ENCODE results near the gene KSR1. TPM values are rescaled to one million over a fixed set of nuclear protein-coding genes. Genes with fewer than 3 reads are reported as not detected.

Gene KSR1
- total and polyA plus RNA-seq, 2 of the 4 experiments (the other 2 are of a cell fraction): 12.5 to 21.9 TPM

- peak; percentile 48 for ATAC-seq (ENCODE audit: low read depth)
- TF ChIP-seq BHLHE40 (IDR thresholded peaks at IDR 0.05; ENCODE audit: low read depth, low read length) (peak; percentile 57; the same call in 1 of the 2 replicates), POLR2A (IDR thresholded peaks at IDR 0.05; ENCODE audit: low read depth, low read length) (peak; percentile 78), CHD1 (IDR thresholded peaks at IDR 0.05; ENCODE audit: low read depth, low read length) (no peak), MAFK (IDR thresholded peaks at IDR 0.05; ENCODE audit: low read depth, low read length) (no peak), FOS (IDR thresholded peaks at IDR 0.05; ENCODE audit: low read depth, low read length) (no peak), RAD21 (IDR thresholded peaks at IDR 0.05; ENCODE audit: low read length) (0 out of 2 replicates have a peak, but pooled peaks have one; percentile 2), SMC3 (IDR thresholded peaks at IDR 0.05; ENCODE audit: low read depth, low read length) (no peak), NFE2L2 (IDR thresholded peaks at IDR 0.05; ENCODE audit: low read depth, low read length) (no peak), CEBPB (IDR thresholded peaks at IDR 0.05; ENCODE audit: low read depth, low read length) (peak; percentile 99), MXI1 (IDR thresholded peaks at IDR 0.05; ENCODE audit: borderline replicate concordance, low read depth, low read length) (no peak)
- TF ChIP-seq, protein P1, sequence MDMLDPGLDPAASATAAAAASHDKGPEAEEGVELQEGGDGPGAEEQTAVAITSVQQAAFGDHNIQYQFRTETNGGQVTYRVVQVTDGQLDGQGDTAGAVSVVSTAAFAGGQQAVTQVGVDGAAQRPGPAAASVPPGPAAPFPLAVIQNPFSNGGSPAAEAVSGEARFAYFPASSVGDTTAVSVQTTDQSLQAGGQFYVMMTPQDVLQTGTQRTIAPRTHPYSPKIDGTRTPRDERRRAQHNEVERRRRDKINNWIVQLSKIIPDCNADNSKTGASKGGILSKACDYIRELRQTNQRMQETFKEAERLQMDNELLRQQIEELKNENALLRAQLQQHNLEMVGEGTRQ (IDR thresholded peaks at IDR 0.05; ENCODE audit: low read depth, low read length): no peak; the same call in 1 of the 2 replicates
- TF ChIP-seq, protein P2, sequence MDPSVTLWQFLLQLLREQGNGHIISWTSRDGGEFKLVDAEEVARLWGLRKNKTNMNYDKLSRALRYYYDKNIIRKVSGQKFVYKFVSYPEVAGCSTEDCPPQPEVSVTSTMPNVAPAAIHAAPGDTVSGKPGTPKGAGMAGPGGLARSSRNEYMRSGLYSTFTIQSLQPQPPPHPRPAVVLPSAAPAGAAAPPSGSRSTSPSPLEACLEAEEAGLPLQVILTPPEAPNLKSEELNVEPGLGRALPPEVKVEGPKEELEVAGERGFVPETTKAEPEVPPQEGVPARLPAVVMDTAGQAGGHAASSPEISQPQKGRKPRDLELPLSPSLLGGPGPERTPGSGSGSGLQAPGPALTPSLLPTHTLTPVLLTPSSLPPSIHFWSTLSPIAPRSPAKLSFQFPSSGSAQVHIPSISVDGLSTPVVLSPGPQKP (IDR thresholded peaks at IDR 0.05; ENCODE audit: borderline replicate concordance, low read depth, low read length): no peak
- TF ChIP-seq, protein P3, sequence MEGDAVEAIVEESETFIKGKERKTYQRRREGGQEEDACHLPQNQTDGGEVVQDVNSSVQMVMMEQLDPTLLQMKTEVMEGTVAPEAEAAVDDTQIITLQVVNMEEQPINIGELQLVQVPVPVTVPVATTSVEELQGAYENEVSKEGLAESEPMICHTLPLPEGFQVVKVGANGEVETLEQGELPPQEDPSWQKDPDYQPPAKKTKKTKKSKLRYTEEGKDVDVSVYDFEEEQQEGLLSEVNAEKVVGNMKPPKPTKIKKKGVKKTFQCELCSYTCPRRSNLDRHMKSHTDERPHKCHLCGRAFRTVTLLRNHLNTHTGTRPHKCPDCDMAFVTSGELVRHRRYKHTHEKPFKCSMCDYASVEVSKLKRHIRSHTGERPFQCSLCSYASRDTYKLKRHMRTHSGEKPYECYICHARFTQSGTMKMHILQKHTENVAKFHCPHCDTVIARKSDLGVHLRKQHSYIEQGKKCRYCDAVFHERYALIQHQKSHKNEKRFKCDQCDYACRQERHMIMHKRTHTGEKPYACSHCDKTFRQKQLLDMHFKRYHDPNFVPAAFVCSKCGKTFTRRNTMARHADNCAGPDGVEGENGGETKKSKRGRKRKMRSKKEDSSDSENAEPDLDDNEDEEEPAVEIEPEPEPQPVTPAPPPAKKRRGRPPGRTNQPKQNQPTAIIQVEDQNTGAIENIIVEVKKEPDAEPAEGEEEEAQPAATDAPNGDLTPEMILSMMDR (conservative IDR thresholded peaks at IDR 0.05; ENCODE audit: low read depth, low read length): no peak
Measured at GRCh38 chr17:27532269-27533263, 76.3 kb downstream of the KSR1 start.

More at GRCh38 chr17:27532269-27533263, 76.3 kb downstream of the KSR1 start:
- WGBS, 2 experiments (ENCODE audit: extremely low coverage in 2 of 2, insufficient read length in 1 of 2): 53% methylated on average over 16 of the region's 23 CpGs; no CpG with 5 or more reads in 1 of the 2 experiments
- Histone ChIP-seq H2AK9ac (replicated peaks; ENCODE audit: low read depth, low read length, poor library complexity) (peak overlapping the region; percentile 62), H3K18ac (ENCODE audit: low read depth, low read length) (peak overlapping the region; percentile 89), H2BK5ac (ENCODE audit: low read depth, low read length, poor library complexity, severe bottlenecking) (peak overlapping the region; percentile 86), H3K4me2 (ENCODE audit: low read depth, low read length) (peak overlapping the region; percentile 20), H4K8ac (ENCODE audit: low read depth in 2 of 2, low read length in 2 of 2) (peak overlapping the region; percentile 81 to 93), H3K27me3 (ENCODE audit: control insufficient read depth, insufficient read depth, low read length) (no peaks in the 10 kb centered on the region), H3K9me1 (ENCODE audit: insufficient read depth, low read length) (peaks cover 54% of the 10 kb centered on the region), H3K79me1 (ENCODE audit: low read depth in 1 of 2, low read length in 2 of 2) (peaks cover 42 to 86% of the 10 kb centered on the region in 2 experiments), H3K56ac (ENCODE audit: extremely low read depth, insufficient read depth, low read length) (peak overlapping the region; percentile 58), H3K4me1 (ENCODE audit: control insufficient read depth, insufficient read depth, low read length) (peaks cover 59% of the 10 kb centered on the region), H3K4me3 (ENCODE audit: insufficient read depth, low read depth, low read length) (no peak overlapping the region), H3K9me3 (ENCODE audit: control insufficient read depth, insufficient read depth, low read length) (no peaks in the 10 kb centered on the region), H2BK15ac (ENCODE audit: low read depth, low read length) (peak overlapping the region; percentile 91; the same call in 2 of the 3 replicates), H3K9ac (ENCODE audit: low read depth, low read length) (peak overlapping the region; percentile 40), H3K27ac (ENCODE audit: insufficient read depth, low read length) (peak overlapping the region; percentile 85), H3K14ac (replicated peaks; ENCODE audit: low read depth, low read length) (peak overlapping the region; percentile 83), H2AFZ (replicated peaks; ENCODE audit: low read length, poor library complexity) (peak overlapping the region; percentile 16), H3K23ac (ENCODE audit: low read depth, low read length) (peak overlapping the region; percentile 96), H3K36me3 (ENCODE audit: control insufficient read depth, insufficient read depth, low read length) (no peaks in the 10 kb centered on the region), H2AK5ac (ENCODE audit: low read depth, low read length) (peak overlapping the region; percentile 91), H3K4ac (ENCODE audit: low read depth, low read length) (peak overlapping the region; percentile 98), H4K91ac (ENCODE audit: insufficient read depth, low read depth, low read length) (peak overlapping the region; percentile 98), H4K5ac (ENCODE audit: low read depth, low read length) (peak overlapping the region; percentile 62), H4K20me1 (ENCODE audit: insufficient read depth, low read length) (peaks cover 16% of the 10 kb centered on the region; the same call in 1 of the 2 replicates), H2BK120ac (ENCODE audit: low read depth, low read length) (peak overlapping the region; percentile 94), H2BK20ac (ENCODE audit: low read depth, low read length) (peak overlapping the region; percentile 91)
- ChIA-PET CTCF (interaction anchor here (0.7 to 1.4 kb wide), 5 partner anchors 9 to 178 kb away, joined by 3 read pairs; no protein-coding TSS in a partner anchor), POLR2A (ENCODE audit: unreplicated experiment) (no interaction called here)
- intact Hi-C loops (cut with micrococcal nuclease): no loop called here
- in situ Hi-C loops (cut with MboI; ENCODE audit: low sequenced_read_pairs): loop anchor here (25.0 kb wide), 1 partner anchor 805 kb away; the partner anchor contains the start of genes IFT20 and TNFAIP1
- dilution Hi-C loops (cut with HindIII; ENCODE audit: low sequenced_read_pairs, unreplicated experiment): no loop called here
- peak; percentile 98 for DNase-seq
- BruUV-seq (replicated peaks): no TSS peak
